Mucosa of stomach (tissue), 1 donor: ENCODE results near the gene CAPN14.
A peak's percentile ranks its signal among the peaks of the same experiment; 100 is the strongest.

Experiments used
- H3K27me3 ChIP-seq: one replicate; pipeline ENCODE4 v1.7.0; 2013; ENCODE audit warnings: mild to moderate bottlenecking, low read length; ENCODE audit not compliant: control insufficient read depth, insufficient read depth
- H3K36me3 ChIP-seq: one replicate; pipeline ENCODE4 v1.7.0; 2013; ENCODE audit warnings: low read length; ENCODE audit not compliant: control insufficient read depth, insufficient read depth
- H3K4me1 ChIP-seq: one replicate; pipeline ENCODE4 v1.7.0; 2013; ENCODE audit warnings: mild to moderate bottlenecking, low read length; ENCODE audit not compliant: control insufficient read depth, insufficient read depth
- H3K4me3 ChIP-seq: one replicate; pipeline ENCODE4 v1.7.0; 2013; ENCODE audit warnings: low read length
- H3K9ac ChIP-seq: one replicate; pipeline ENCODE4 v1.7.0; 2013; ENCODE audit warnings: mild to moderate bottlenecking, low read length, moderate library complexity
- H3K9me3 ChIP-seq: one replicate; pipeline ENCODE4 v1.7.0; 2013; ENCODE audit warnings: mild to moderate bottlenecking, low read length, moderate library complexity; ENCODE audit not compliant: control insufficient read depth
- donor health status: Pancreatic carcinoma.

CAPN14 gene

GRCh38 chr2:31239593-31240177 is 22.4 kb upstream of the CAPN14 start:
- Histone ChIP-seq H3K4me1 (peaks cover 2% of the 10 kb centered on the region), H3K9ac (no peak overlapping the region), H3K36me3 (no peaks in the 10 kb centered on the region), H3K9me3 (no peaks in the 10 kb centered on the region), H3K4me3 (no peak overlapping the region), H3K27me3 (no peaks in the 10 kb centered on the region)

- H3K4me3 ChIP-seq: no peak overlapping the region
- H3K9ac ChIP-seq: no peak overlapping the region
- H3K27me3 ChIP-seq: no peaks in the 10 kb centered on the region
- H3K4me1 ChIP-seq: peaks cover 6% of the 10 kb centered on the region
- no peaks in the 10 kb centered on the region for H3K36me3 ChIP-seq
- no peaks in the 10 kb centered on the region for H3K9me3 ChIP-seq
These were observed 21.7 kb upstream of the CAPN14 start for GRCh38 chr2:31238906-31239592.

GRCh38 chr2:31238126-31238905 is 21.0 kb upstream of the CAPN14 start:
- Histone ChIP-seq H3K9ac (no peak overlapping the region), H3K36me3 (no peaks in the 10 kb centered on the region), H3K4me3 (no peak overlapping the region), H3K27me3 (no peaks in the 10 kb centered on the region), H3K4me1 (peaks cover 11% of the 10 kb centered on the region), H3K9me3 (no peaks in the 10 kb centered on the region)

- H3K9me3 ChIP-seq: no peaks in the 10 kb centered on the region
- H3K4me3 ChIP-seq: no peak overlapping the region
- H3K36me3 ChIP-seq: no peaks in the 10 kb centered on the region
- H3K9ac ChIP-seq: no peak overlapping the region
- no peaks in the 10 kb centered on the region for H3K27me3 ChIP-seq
- H3K4me1 ChIP-seq: peaks cover 11% of the 10 kb centered on the region
These were observed 20.2 kb upstream of the CAPN14 start for GRCh38 chr2:31237348-31238017.

GRCh38 chr2:31236433-31237205 is 19.3 kb upstream of the CAPN14 start:
- Histone ChIP-seq H3K9me3 (no peaks in the 10 kb centered on the region), H3K4me1 (peaks cover 11% of the 10 kb centered on the region), H3K27me3 (no peaks in the 10 kb centered on the region), H3K4me3 (no peak overlapping the region), H3K36me3 (no peaks in the 10 kb centered on the region), H3K9ac (no peak overlapping the region)

GRCh38 chr2:31235504-31235902 is 18.2 kb upstream of the CAPN14 start:
- H3K27me3 ChIP-seq: no peaks in the 10 kb centered on the region
- H3K9me3 ChIP-seq: no peaks in the 10 kb centered on the region
- peaks cover 11% of the 10 kb centered on the region for H3K4me1 ChIP-seq
- H3K9ac ChIP-seq: no peak overlapping the region
- no peaks in the 10 kb centered on the region for H3K36me3 ChIP-seq
- H3K4me3 ChIP-seq: no peak overlapping the region

- no peaks in the 10 kb centered on the region for H3K9me3 ChIP-seq
- H3K4me1 ChIP-seq: peaks cover 11% of the 10 kb centered on the region
- no peaks in the 10 kb centered on the region for H3K27me3 ChIP-seq
- H3K36me3 ChIP-seq: no peaks in the 10 kb centered on the region
- H3K9ac ChIP-seq: no peak overlapping the region
- H3K4me3 ChIP-seq: no peak overlapping the region
These were observed 17.6 kb upstream of the CAPN14 start for GRCh38 chr2:31234683-31235503.

GRCh38 chr2:31233741-31234682 is 16.7 kb upstream of the CAPN14 start, which contains the start of gene EHD3:
Gene EHD3 (plus strand): TSS chr2:31234152. CDS start chr2:31234622, 470 bp downstream.
- Histone ChIP-seq H3K27me3 (no peaks in the 10 kb centered on the region), H3K9ac (no peak within 1 kb of the TSS), H3K36me3 (no peaks in the 10 kb centered on the region), H3K4me3 (peak within 1 kb of the TSS; percentile 31), H3K4me1 (peaks cover 11% of the 10 kb centered on the region), H3K9me3 (no peaks in the 10 kb centered on the region)

- no peaks in the 10 kb centered on the region for H3K27me3 ChIP-seq
- H3K4me3 ChIP-seq: no peak overlapping the region
- no peaks in the 10 kb centered on the region for H3K36me3 ChIP-seq
- no peak overlapping the region for H3K9ac ChIP-seq
- H3K9me3 ChIP-seq: no peaks in the 10 kb centered on the region
- peaks cover 11% of the 10 kb centered on the region for H3K4me1 ChIP-seq
These were observed 15.9 kb upstream of the CAPN14 start for GRCh38 chr2:31233231-31233630.

GRCh38 chr2:31232586-31232985 is 15.3 kb upstream of the CAPN14 start:
- H3K27me3 ChIP-seq: no peaks in the 10 kb centered on the region
- H3K9me3 ChIP-seq: no peaks in the 10 kb centered on the region
- H3K36me3 ChIP-seq: no peaks in the 10 kb centered on the region
- H3K4me3 ChIP-seq: no peak overlapping the region
- H3K4me1 ChIP-seq: peaks cover 11% of the 10 kb centered on the region
- no peak overlapping the region for H3K9ac ChIP-seq
